ENCODE results near the gene PI4KA.

DNA sequence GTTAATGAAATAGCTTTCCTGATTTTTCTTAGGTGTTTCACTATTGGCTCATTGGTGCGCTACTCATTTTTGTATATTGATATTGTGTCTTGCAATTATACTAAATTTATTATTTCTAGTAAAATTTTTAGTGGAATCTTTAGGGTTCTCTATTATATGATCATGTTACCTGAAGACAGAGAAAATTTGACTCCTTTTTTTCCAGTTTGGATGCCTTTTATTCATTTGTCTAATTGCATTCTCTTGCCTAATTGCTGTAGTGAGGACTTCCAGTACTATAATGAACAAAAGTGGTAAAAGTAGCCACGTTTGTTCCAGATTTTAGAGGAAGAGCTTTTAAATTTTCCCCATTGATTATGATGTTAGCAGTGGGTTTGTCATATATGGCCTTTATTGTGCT lies 198.7 kb downstream of the PI4KA start:
- TF ChIP-seq, protein P1, sequence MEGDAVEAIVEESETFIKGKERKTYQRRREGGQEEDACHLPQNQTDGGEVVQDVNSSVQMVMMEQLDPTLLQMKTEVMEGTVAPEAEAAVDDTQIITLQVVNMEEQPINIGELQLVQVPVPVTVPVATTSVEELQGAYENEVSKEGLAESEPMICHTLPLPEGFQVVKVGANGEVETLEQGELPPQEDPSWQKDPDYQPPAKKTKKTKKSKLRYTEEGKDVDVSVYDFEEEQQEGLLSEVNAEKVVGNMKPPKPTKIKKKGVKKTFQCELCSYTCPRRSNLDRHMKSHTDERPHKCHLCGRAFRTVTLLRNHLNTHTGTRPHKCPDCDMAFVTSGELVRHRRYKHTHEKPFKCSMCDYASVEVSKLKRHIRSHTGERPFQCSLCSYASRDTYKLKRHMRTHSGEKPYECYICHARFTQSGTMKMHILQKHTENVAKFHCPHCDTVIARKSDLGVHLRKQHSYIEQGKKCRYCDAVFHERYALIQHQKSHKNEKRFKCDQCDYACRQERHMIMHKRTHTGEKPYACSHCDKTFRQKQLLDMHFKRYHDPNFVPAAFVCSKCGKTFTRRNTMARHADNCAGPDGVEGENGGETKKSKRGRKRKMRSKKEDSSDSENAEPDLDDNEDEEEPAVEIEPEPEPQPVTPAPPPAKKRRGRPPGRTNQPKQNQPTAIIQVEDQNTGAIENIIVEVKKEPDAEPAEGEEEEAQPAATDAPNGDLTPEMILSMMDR (IDR thresholded peaks at IDR 0.05): no peak
- TF ChIP-seq, protein P2, sequence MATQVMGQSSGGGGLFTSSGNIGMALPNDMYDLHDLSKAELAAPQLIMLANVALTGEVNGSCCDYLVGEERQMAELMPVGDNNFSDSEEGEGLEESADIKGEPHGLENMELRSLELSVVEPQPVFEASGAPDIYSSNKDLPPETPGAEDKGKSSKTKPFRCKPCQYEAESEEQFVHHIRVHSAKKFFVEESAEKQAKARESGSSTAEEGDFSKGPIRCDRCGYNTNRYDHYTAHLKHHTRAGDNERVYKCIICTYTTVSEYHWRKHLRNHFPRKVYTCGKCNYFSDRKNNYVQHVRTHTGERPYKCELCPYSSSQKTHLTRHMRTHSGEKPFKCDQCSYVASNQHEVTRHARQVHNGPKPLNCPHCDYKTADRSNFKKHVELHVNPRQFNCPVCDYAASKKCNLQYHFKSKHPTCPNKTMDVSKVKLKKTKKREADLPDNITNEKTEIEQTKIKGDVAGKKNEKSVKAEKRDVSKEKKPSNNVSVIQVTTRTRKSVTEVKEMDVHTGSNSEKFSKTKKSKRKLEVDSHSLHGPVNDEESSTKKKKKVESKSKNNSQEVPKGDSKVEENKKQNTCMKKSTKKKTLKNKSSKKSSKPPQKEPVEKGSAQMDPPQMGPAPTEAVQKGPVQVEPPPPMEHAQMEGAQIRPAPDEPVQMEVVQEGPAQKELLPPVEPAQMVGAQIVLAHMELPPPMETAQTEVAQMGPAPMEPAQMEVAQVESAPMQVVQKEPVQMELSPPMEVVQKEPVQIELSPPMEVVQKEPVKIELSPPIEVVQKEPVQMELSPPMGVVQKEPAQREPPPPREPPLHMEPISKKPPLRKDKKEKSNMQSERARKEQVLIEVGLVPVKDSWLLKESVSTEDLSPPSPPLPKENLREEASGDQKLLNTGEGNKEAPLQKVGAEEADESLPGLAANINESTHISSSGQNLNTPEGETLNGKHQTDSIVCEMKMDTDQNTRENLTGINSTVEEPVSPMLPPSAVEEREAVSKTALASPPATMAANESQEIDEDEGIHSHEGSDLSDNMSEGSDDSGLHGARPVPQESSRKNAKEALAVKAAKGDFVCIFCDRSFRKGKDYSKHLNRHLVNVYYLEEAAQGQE (IDR thresholded peaks at IDR 0.05; ENCODE audit: low read depth, low read length): no peak
- TF ChIP-seq RCOR1 (IDR thresholded peaks at IDR 0.05; ENCODE audit: low read length): no peak
- TF ChIP-seq RAD21 (IDR thresholded peaks at IDR 0.05; ENCODE audit: low read length): no peak
- TF ChIP-seq TAF1 (IDR thresholded peaks at IDR 0.05; ENCODE audit: borderline replicate concordance, low read depth, low read length): no peak
- TF ChIP-seq, protein P3, sequence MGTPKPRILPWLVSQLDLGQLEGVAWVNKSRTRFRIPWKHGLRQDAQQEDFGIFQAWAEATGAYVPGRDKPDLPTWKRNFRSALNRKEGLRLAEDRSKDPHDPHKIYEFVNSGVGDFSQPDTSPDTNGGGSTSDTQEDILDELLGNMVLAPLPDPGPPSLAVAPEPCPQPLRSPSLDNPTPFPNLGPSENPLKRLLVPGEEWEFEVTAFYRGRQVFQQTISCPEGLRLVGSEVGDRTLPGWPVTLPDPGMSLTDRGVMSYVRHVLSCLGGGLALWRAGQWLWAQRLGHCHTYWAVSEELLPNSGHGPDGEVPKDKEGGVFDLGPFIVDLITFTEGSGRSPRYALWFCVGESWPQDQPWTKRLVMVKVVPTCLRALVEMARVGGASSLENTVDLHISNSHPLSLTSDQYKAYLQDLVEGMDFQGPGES (IDR thresholded peaks at IDR 0.05; ENCODE audit: low read depth, low read length): no peak
- TF ChIP-seq GATA2 (CRISPR knock-in tag; IDR thresholded peaks at IDR 0.05): no peak
- TF ChIP-seq SIN3A (IDR thresholded peaks at IDR 0.05; ENCODE audit: borderline replicate concordance, low read depth, low read length): no peak
- no peak for TF ChIP-seq POLR2AphosphoS5 (IDR thresholded peaks at IDR 0.05; ENCODE audit: low read depth, low read length)
- TF ChIP-seq TEAD4 (IDR thresholded peaks at IDR 0.05; ENCODE audit: borderline replicate concordance, insufficient read depth): no peak

Data from SK-N-SH (cell line).